ENCODE measurements around the gene FLOT1. TPM values are rescaled to one million over a fixed set of nuclear protein-coding genes. Genes with fewer than 3 reads are reported as not detected.
"Not testable (repeated sequence)": the region's sequence is repeated elsewhere in the genome, so short reads cannot be mapped to it uniquely, and the experiment has no call there.

FLOT1 gene
- total RNA-seq, 2 experiments from 2014 or later, result 66.7 to 108 TPM

GRCh38 chr6:30719356-30719755 is 23.1 kb downstream of the FLOT1 start:
- TF ChIP-seq EZH2phosphoT487 (IDR thresholded peaks at IDR 0.05; ENCODE audit: borderline replicate concordance, low read depth, low read length) (no peak), CTCF (conservative IDR thresholded peaks at IDR 0.05; ENCODE audit: low read length) (no peak)
- POLR2A ChIA-PET, result interaction anchor here (0.7 to 6.0 kb wide), 6 partner anchors 29 to 148 kb away, joined by 3 to 71 read pairs (median 4); partner anchors contain the start of genes ABCF1 and NRM
- Histone ChIP-seq H3K79me2 (ENCODE audit: insufficient read depth, low read depth, low read length) (peaks cover 79% of the 10 kb centered on the region), H2AFZ (ENCODE audit: low read length) (no peak overlapping the region), H4K20me1 (ENCODE audit: insufficient read depth, low read length) (peaks cover 19% of the 10 kb centered on the region), H3K4me3 (ENCODE audit: low read depth, low read length, poor library complexity, severe bottlenecking) (peak overlapping the region; percentile 91), H3K9me2 (ENCODE audit: insufficient read depth, low read length) (no peaks in the 10 kb centered on the region), H3K36me3 (ENCODE audit: insufficient read depth, low read length) (peaks cover 55% of the 10 kb centered on the region), H3K27ac (ENCODE audit: low read depth, low read length, poor library complexity, severe bottlenecking) (peak overlapping the region; percentile 97), H3K4me2 (ENCODE audit: low read length) (peak overlapping the region; percentile 98), H3K9me3 (ENCODE audit: low read length) (no peaks in the 10 kb centered on the region), H3K4me1 (ENCODE audit: insufficient read depth, low read length, poor library complexity, severe bottlenecking) (peaks cover 52% of the 10 kb centered on the region)
- intact Hi-C loops (cut with micrococcal nuclease; ENCODE audit: unreplicated experiment), result no loop called here
- TSS peak; percentile 60 for BruUV-seq (replicated peaks)
- CTCF ChIA-PET (ENCODE audit: unreplicated experiment), result no interaction called here
- peak; percentile 69 for DNase-seq (ENCODE audit: low spot score)

- H3K9me3 ChIP-seq (ENCODE audit: low read length); H3K9me2 ChIP-seq (ENCODE audit: insufficient read depth, low read length); H4K20me1 ChIP-seq (ENCODE audit: insufficient read depth, low read length); H2AFZ ChIP-seq (ENCODE audit: low read length): not testable (repeated sequence)
- intact Hi-C loops (cut with micrococcal nuclease; ENCODE audit: unreplicated experiment), result loop anchor here (1.0 kb wide), 3 partner anchors 24 to 101 kb away; partner anchors contain the start of genes FLOT1, MRPS18B and PPP1R10
- CTCF ChIA-PET (ENCODE audit: unreplicated experiment), result interaction anchor here (0.6 to 1.7 kb wide), 4 partner anchors 12 to 38 kb away, joined by 3 to 5 read pairs (median 4); no protein-coding TSS in a partner anchor
- peaks cover 55% of the 10 kb centered on the region for H3K36me3 ChIP-seq (ENCODE audit: insufficient read depth, low read length)
- peaks cover 66% of the 10 kb centered on the region for H3K79me2 ChIP-seq (ENCODE audit: insufficient read depth, low read depth, low read length)
- DNase-seq (ENCODE audit: low spot score), result peak; percentile 28
- peak overlapping the region; percentile 91 for H3K4me3 ChIP-seq (ENCODE audit: low read depth, low read length, poor library complexity, severe bottlenecking)
- POLR2A ChIA-PET, result interaction anchor here (0.9 to 6.0 kb wide), 7 partner anchors 28 to 103 kb away, joined by 4 to 71 read pairs (median 7); partner anchors contain the start of genes MRPS18B and NRM
- H3K4me1 ChIP-seq (ENCODE audit: insufficient read depth, low read length, poor library complexity, severe bottlenecking), result peaks cover 47% of the 10 kb centered on the region
- BruUV-seq (replicated peaks), result TSS peak; percentile 79
- H3K4me2 ChIP-seq (ENCODE audit: low read length), result peak overlapping the region; percentile 98
- peak overlapping the region; percentile 97 for H3K27ac ChIP-seq (ENCODE audit: low read depth, low read length, poor library complexity, severe bottlenecking)
Measured at GRCh38 chr6:30717845-30718720, 24.4 kb downstream of the FLOT1 start.

- TF ChIP-seq CTCF (conservative IDR thresholded peaks at IDR 0.05; ENCODE audit: low read length), result no peak; the same call in 1 of the 2 replicates
- no peak for TF ChIP-seq EZH2phosphoT487 (IDR thresholded peaks at IDR 0.05; ENCODE audit: borderline replicate concordance, low read depth, low read length)
- Histone ChIP-seq H3K4me2 (ENCODE audit: low read length) (peak within 1 kb of the TSS; percentile 98), H2AFZ (ENCODE audit: low read length) (peak within 1 kb of the TSS; percentile 38; the same call in 1 of the 2 replicates), H3K27ac (ENCODE audit: low read depth, low read length, poor library complexity, severe bottlenecking) (peak within 1 kb of the TSS; percentile 97), H3K4me3 (ENCODE audit: low read depth, low read length, poor library complexity, severe bottlenecking) (peak within 1 kb of the TSS; percentile 91), H3K9me3 (ENCODE audit: low read length) (no peaks in the 10 kb centered on the region), H4K20me1 (ENCODE audit: insufficient read depth, low read length) (no peaks in the 10 kb centered on the region), H3K4me1 (ENCODE audit: insufficient read depth, low read length, poor library complexity, severe bottlenecking) (peaks cover 44% of the 10 kb centered on the region), H3K79me2 (ENCODE audit: insufficient read depth, low read depth, low read length) (peaks cover 59% of the 10 kb centered on the region), H3K36me3 (ENCODE audit: insufficient read depth, low read length) (peaks cover 55% of the 10 kb centered on the region), H3K9me2 (ENCODE audit: insufficient read depth, low read length) (no peaks in the 10 kb centered on the region)
- ChIA-PET CTCF (ENCODE audit: unreplicated experiment) (interaction anchor here (0.6 to 1.7 kb wide), 5 partner anchors 13 to 1851 kb away, joined by 3 to 5 read pairs (median 3); no protein-coding TSS in a partner anchor), POLR2A (interaction anchor here (0.7 to 6.0 kb wide), 7 partner anchors 21 to 102 kb away, joined by 3 to 71 read pairs (median 4); partner anchors contain the start of genes FLOT1, MRPS18B and NRM)
- DNase-seq (ENCODE audit: low spot score), result peak; percentile 100
- intact Hi-C loops (cut with micrococcal nuclease; ENCODE audit: unreplicated experiment), result loop anchor here (1.0 kb wide), 3 partner anchors 25 to 100 kb away; partner anchors contain the start of genes FLOT1, MRPS18B and PPP1R10
- BruUV-seq (replicated peaks), result no TSS peak
Measured at GRCh38 chr6:30717129-30717844, 25.2 kb downstream of the FLOT1 start, which contains the start of gene MDC1. Gene MDC1, minus strand, starts transcription at chr6:30717281. Its CDS starts 2,106 bp downstream, at chr6:30715175.
